HG03097 (cell line): Measurements from ENCODE around the gene WWOX.
"Not testable (repeated sequence)": the region's sequence is repeated elsewhere in the genome, so short reads cannot be mapped to it uniquely, and the experiment has no call there.

Source experiments
- ATAC-seq: cut with Tn5 transposase; IDR thresholded peaks from one replicate; pipeline ENCODE4 v1.9.1; 2021; ENCODE audit not compliant: unreplicated experiment, low FRiP score

WWOX gene

GRCh38 chr16:78505544-78506366, 406.3 kb downstream of the WWOX start:
- no peak for ATAC-seq

GRCh38 chr16:78506367-78507193, 407.1 kb downstream of the WWOX start:
- ATAC-seq: no peak

- no peak for ATAC-seq
These were observed 408.1 kb downstream of the WWOX start for GRCh38 chr16:78507576-78507975.

GRCh38 chr16:78509965-78510364, 410.5 kb downstream of the WWOX start:
- no peak for ATAC-seq

GRCh38 chr16:78510496-78510895, 411.0 kb downstream of the WWOX start:
- no peak for ATAC-seq

- ATAC-seq: no peak
These were observed 414.4 kb downstream of the WWOX start for GRCh38 chr16:78513838-78514237.

GRCh38 chr16:78514888-78515287, 415.4 kb downstream of the WWOX start:
- ATAC-seq: not testable (repeated sequence)

GRCh38 chr16:78515421-78515820, 416.0 kb downstream of the WWOX start:
- no peak for ATAC-seq

GRCh38 chr16:78516006-78516736, 416.7 kb downstream of the WWOX start:
- no peak for ATAC-seq

- no peak for ATAC-seq
These were observed 420.4 kb downstream of the WWOX start for GRCh38 chr16:78519896-78520295.

GRCh38 chr16:78520470-78520869, 421.0 kb downstream of the WWOX start:
- ATAC-seq: no peak

- ATAC-seq: no peak
These were observed 422.9 kb downstream of the WWOX start for GRCh38 chr16:78522327-78522726.

GRCh38 chr16:78523212-78523985, 423.9 kb downstream of the WWOX start:
- ATAC-seq: no peak

GRCh38 chr16:78524066-78524595, 424.7 kb downstream of the WWOX start:
- no peak for ATAC-seq

GRCh38 chr16:78528265-78528664, 428.8 kb downstream of the WWOX start:
- ATAC-seq: no peak

GRCh38 chr16:78529881-78530280, 430.4 kb downstream of the WWOX start:
- no peak for ATAC-seq

- no peak for ATAC-seq
These were observed 430.8 kb downstream of the WWOX start for GRCh38 chr16:78530283-78530682.

GRCh38 chr16:78535098-78535497, 435.6 kb downstream of the WWOX start:
- ATAC-seq: no peak

GRCh38 chr16:78537511-78537910, 438.1 kb downstream of the WWOX start:
- no peak for ATAC-seq

- ATAC-seq: no peak
These were observed 438.8 kb downstream of the WWOX start for GRCh38 chr16:78538292-78538691.
